ENCODE measurements around the gene EOLA2.
"Not testable (repeated sequence)": the region's sequence is repeated elsewhere in the genome, so short reads cannot be mapped to it uniquely, and the experiment has no call there.

Gene EOLA2

GRCh38 chrX:149932150-149932549 is 6.1 kb downstream of the EOLA2 start:
- DNase-seq: not testable (repeated sequence)

DNA sequence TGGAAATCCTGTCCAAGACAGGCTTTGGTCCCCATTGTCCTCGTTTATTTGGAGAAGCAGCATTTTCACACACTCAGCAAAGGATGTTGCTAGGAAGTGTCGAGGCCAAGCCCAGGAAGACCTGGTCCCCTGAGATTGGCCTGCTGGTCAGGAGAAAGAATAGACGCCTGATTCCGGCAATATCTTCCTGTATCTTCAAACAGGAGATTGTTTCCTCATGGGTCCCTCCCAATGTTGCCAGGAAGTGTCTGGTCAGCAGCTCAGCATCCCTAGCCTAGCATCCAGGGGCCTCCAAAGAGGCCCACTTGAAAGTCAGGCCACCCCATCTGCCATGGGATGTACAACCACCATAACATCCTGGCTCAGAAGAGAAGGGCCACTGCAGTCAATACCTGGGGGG is 6.9 kb downstream of the EOLA2 start:
- DNase-seq: not testable (repeated sequence)

DNA sequence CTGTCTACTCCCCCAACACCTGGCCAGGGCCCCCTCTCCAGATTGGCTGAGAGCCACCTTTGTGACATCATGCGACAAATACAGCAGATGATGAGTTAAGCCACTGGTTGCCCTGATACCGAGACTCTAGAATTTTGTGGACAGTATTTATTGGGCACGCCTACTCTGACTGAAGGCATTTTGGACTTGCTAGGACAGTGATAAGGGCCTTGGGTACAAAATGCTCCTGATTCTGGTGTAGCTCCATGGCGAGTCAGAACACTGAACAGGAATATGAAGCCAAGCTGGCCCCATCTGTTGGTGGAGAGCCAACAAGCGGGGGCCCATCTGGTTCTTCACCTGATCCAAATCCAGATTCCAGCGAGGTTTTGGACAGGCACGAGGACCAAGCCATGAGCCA is 8.9 kb downstream of the EOLA2 start, which contains the start of gene HSFX4:
TSS of gene HSFX4 (plus strand) at position 174 of the 400 bp plus-strand sequence. CDS start at position 246, 72 bp downstream.
- not testable (repeated sequence) for DNase-seq

GRCh38 chrX:149928635-149929034 is 9.7 kb downstream of the EOLA2 start:
- DNase-seq: not testable (repeated sequence)

GRCh38 chrX:149927964-149928258 is 10.4 kb downstream of the EOLA2 start:
- DNase-seq: not testable (repeated sequence)

- not testable (repeated sequence) for DNase-seq
These were observed 10.9 kb downstream of the EOLA2 start for GRCh38 chrX:149927245-149927963.

DNA sequence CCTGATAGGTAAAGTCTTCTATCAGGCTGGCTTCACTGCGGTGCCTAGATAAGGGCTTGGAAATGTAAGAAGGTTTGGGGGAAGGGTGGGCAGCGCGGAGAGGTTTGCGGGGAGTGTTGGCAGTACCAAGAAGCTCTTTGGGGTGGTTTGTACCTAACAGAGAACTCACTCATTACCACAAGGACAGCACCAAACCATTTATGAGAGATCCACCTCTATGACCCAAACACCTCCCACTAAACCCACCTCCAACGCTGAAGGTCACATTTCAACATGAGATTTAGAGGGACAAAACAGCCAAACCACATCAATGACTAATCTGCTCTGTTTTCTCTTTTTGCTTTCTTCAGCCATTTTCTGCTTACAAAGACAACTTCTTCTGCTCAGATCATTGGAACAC is 13.9 kb downstream of the EOLA2 start:
- not testable (repeated sequence) for DNase-seq

DNA sequence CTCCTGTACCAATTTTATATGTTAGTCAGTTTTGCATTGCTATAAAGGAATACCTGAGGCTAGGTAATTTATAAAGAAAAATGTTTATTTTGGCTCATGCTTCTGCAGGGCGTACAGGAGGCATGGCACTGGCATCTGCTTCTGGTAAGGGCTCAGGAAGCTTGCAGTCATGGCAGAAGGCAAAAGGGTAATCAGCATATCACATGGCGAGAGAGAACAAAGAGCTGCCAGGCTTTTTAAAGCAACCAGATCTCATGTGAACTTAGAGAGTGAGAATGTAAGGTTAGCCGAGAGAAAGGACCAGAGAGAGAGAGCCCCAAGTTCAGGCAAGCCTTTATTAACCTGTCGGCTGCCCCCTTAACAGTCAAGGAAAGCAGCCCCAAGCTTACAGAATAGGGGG is 14.5 kb downstream of the EOLA2 start:
- not testable (repeated sequence) for DNase-seq

DNA sequence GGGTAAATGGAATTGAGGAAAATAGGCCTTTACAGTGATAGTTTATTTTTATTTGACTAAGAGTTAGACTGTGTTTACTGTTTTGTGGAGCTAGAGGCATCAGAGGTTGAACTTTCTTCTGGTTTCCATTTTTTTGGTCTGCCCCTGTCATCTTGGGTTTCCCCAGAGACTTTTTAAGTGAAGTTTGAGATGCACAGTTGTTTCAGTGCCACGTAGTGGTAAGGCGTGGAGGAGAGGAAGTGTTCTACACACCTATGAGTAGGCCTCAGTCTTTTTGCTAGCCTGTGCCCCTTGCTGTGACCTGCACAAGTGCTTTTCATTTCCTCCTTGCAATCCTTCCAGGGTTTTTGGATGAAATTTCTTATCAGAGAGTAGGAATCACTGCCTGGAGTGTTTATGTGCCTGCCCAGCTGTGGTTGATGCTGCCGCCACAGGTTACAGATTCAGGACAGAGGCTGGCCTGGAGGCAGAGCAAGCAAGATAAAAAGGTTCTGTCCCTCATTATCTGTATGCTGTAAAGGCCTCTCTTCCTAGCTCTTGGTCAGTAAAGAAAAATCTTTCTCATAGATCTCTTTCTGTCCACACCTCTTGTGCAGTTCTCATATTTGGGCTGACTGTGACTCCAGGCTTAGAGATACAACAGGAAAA is 21.4 kb downstream of the EOLA2 start:
- DNase-seq: no peak

DNA sequence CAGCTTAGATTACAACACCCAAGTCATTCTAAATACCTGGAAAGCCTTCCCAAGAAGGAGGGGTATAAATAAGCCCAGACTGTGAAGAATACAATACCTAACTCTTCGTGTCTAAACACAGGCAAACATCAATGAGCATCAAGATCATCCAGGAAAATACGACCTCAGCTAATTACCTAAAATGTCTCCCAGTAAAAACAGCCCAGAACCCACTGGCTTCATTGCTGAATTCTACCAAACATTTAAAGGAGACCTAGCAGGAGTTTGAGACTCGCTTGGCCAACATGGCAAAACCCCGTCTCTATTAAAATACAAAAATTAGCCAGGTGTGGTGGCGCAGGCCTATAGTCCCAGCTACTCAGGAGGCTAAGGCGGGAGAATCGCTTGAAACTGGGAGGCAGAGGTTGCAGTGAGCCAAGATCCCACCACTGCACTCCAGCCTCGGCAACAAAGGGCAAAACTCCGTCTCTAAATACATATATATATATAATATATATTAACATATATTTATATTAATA is 28.1 kb downstream of the EOLA2 start:
- DNase-seq: no peak

GRCh38 chrX:149909324-149910177 is 28.7 kb downstream of the EOLA2 start:
- DNase-seq: no peak

- no peak for DNase-seq
These were observed 29.6 kb downstream of the EOLA2 start for GRCh38 chrX:149908727-149909126.

DNA sequence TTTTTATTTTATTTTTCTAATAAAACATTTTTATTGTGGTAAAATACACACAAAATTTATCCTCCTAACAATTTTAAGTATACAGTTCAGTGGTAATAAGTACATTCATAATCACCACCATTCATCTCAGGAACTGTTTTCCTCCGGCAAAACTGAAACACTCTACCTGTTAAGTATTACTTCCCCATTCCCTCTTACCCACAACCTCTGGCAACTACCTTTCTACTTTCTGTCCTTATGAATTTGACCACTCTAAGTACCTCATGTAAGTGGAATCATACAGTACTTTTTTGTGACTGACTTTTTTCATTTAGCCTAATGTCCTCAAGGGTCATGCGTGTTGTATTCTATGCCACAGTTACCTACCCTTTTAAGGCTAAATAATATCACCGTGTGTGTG is 30.0 kb downstream of the EOLA2 start:
- DNase-seq: no peak

GRCh38 chrX:149903889-149904748 is 34.2 kb downstream of the EOLA2 start:
- DNase-seq: no peak

- no peak for DNase-seq
These were observed 39.7 kb downstream of the EOLA2 start for GRCh38 chrX:149898554-149898953.

GRCh38 chrX:149890828-149891227 is 47.5 kb downstream of the EOLA2 start:
- not testable (repeated sequence) for DNase-seq
